ENCODE measurements around the gene GREM2. TPM values are rescaled to one million over a fixed set of nuclear protein-coding genes. Genes with fewer than 3 reads are reported as not detected.

GREM2 gene
- total RNA-seq, 1 experiment from 2014 or later = not detected

GRCh38 chr1:240602189-240602588 is 9.8 kb downstream of the GREM2 start:
- Histone ChIP-seq H3K4me3 (ENCODE audit: low read length) (no peak overlapping the region), H3K9ac (ENCODE audit: low read length) (no peak overlapping the region), H4K20me1 (ENCODE audit: insufficient read depth, low read depth, low read length) (no peaks in the 10 kb centered on the region), H3K9me3 (ENCODE audit: low read length) (no peaks in the 10 kb centered on the region), H2AFZ (ENCODE audit: low read length) (no peak overlapping the region), H3K9me2 (replicated peaks; ENCODE audit: insufficient read depth, low read length) (no peaks in the 10 kb centered on the region), H3K4me1 (ENCODE audit: low read length) (no peaks in the 10 kb centered on the region), H3K79me2 (ENCODE audit: low read length) (no peaks in the 10 kb centered on the region), H3K27ac (ENCODE audit: low read length) (no peak overlapping the region), H3K4me2 (ENCODE audit: low read depth, low read length, poor library complexity, severe bottlenecking) (no peak overlapping the region), H3K36me3 (ENCODE audit: insufficient read depth, low read length) (no peaks in the 10 kb centered on the region), H3K27me3 (ENCODE audit: low read length) (no peaks in the 10 kb centered on the region)
- no peak for DNase-seq

- Histone ChIP-seq H3K4me3 (ENCODE audit: low read length) (no peak overlapping the region), H3K36me3 (ENCODE audit: insufficient read depth, low read length) (no peaks in the 10 kb centered on the region), H3K9me2 (replicated peaks; ENCODE audit: insufficient read depth, low read length) (no peaks in the 10 kb centered on the region), H3K79me2 (ENCODE audit: low read length) (no peaks in the 10 kb centered on the region), H4K20me1 (ENCODE audit: insufficient read depth, low read depth, low read length) (no peaks in the 10 kb centered on the region), H2AFZ (ENCODE audit: low read length) (no peak overlapping the region), H3K4me2 (ENCODE audit: low read depth, low read length, poor library complexity, severe bottlenecking) (no peak overlapping the region), H3K4me1 (ENCODE audit: low read length) (no peaks in the 10 kb centered on the region), H3K9me3 (ENCODE audit: low read length) (no peaks in the 10 kb centered on the region), H3K9ac (ENCODE audit: low read length) (no peak overlapping the region), H3K27me3 (ENCODE audit: low read length) (no peaks in the 10 kb centered on the region), H3K27ac (ENCODE audit: low read length) (no peak overlapping the region)
- DNase-seq = no peak
These were observed 12.1 kb downstream of the GREM2 start for GRCh38 chr1:240599830-240600229.

GRCh38 chr1:240599299-240599698 is 12.7 kb downstream of the GREM2 start:
- H2AFZ ChIP-seq (ENCODE audit: low read length) = no peak overlapping the region
- no peaks in the 10 kb centered on the region for H3K9me3 ChIP-seq (ENCODE audit: low read length)
- no peaks in the 10 kb centered on the region for H3K9me2 ChIP-seq (replicated peaks; ENCODE audit: insufficient read depth, low read length)
- no peaks in the 10 kb centered on the region for H3K27me3 ChIP-seq (ENCODE audit: low read length)
- H3K9ac ChIP-seq (ENCODE audit: low read length) = no peak overlapping the region
- no peaks in the 10 kb centered on the region for H3K4me1 ChIP-seq (ENCODE audit: low read length)
- no peak for DNase-seq
- H3K27ac ChIP-seq (ENCODE audit: low read length) = no peak overlapping the region
- no peak overlapping the region for H3K4me3 ChIP-seq (ENCODE audit: low read length)
- no peak overlapping the region for H3K4me2 ChIP-seq (ENCODE audit: low read depth, low read length, poor library complexity, severe bottlenecking)
- H4K20me1 ChIP-seq (ENCODE audit: insufficient read depth, low read depth, low read length) = no peaks in the 10 kb centered on the region
- no peaks in the 10 kb centered on the region for H3K79me2 ChIP-seq (ENCODE audit: low read length)
- H3K36me3 ChIP-seq (ENCODE audit: insufficient read depth, low read length) = no peaks in the 10 kb centered on the region

GRCh38 chr1:240598216-240599001 is 13.5 kb downstream of the GREM2 start:
- no peaks in the 10 kb centered on the region for H3K27me3 ChIP-seq (ENCODE audit: low read length)
- H2AFZ ChIP-seq (ENCODE audit: low read length) = no peak overlapping the region
- H3K9me3 ChIP-seq (ENCODE audit: low read length) = no peaks in the 10 kb centered on the region
- no peak overlapping the region for H3K9ac ChIP-seq (ENCODE audit: low read length)
- no peak overlapping the region for H3K4me2 ChIP-seq (ENCODE audit: low read depth, low read length, poor library complexity, severe bottlenecking)
- no peak overlapping the region for H3K4me3 ChIP-seq (ENCODE audit: low read length)
- no peaks in the 10 kb centered on the region for H3K36me3 ChIP-seq (ENCODE audit: insufficient read depth, low read length)
- DNase-seq = no peak
- H3K27ac ChIP-seq (ENCODE audit: low read length) = no peak overlapping the region
- H3K79me2 ChIP-seq (ENCODE audit: low read length) = no peaks in the 10 kb centered on the region
- no peaks in the 10 kb centered on the region for H3K9me2 ChIP-seq (replicated peaks; ENCODE audit: insufficient read depth, low read length)
- H3K4me1 ChIP-seq (ENCODE audit: low read length) = no peaks in the 10 kb centered on the region
- no peaks in the 10 kb centered on the region for H4K20me1 ChIP-seq (ENCODE audit: insufficient read depth, low read depth, low read length)

GRCh38 chr1:240597153-240597745 is 14.7 kb downstream of the GREM2 start:
- H3K4me3 ChIP-seq (ENCODE audit: low read length) = no peak overlapping the region
- no peak overlapping the region for H3K9ac ChIP-seq (ENCODE audit: low read length)

GRCh38 chr1:240595476-240595875 is 16.5 kb downstream of the GREM2 start:
- Histone ChIP-seq H3K9me3 (ENCODE audit: low read length) (no peaks in the 10 kb centered on the region), H3K4me2 (ENCODE audit: low read depth, low read length, poor library complexity, severe bottlenecking) (no peak overlapping the region), H3K9me2 (replicated peaks; ENCODE audit: insufficient read depth, low read length) (no peaks in the 10 kb centered on the region), H4K20me1 (ENCODE audit: insufficient read depth, low read depth, low read length) (no peaks in the 10 kb centered on the region), H2AFZ (ENCODE audit: low read length) (no peak overlapping the region), H3K27me3 (ENCODE audit: low read length) (no peaks in the 10 kb centered on the region), H3K4me3 (ENCODE audit: low read length) (no peak overlapping the region), H3K9ac (ENCODE audit: low read length) (no peak overlapping the region), H3K36me3 (ENCODE audit: insufficient read depth, low read length) (no peaks in the 10 kb centered on the region), H3K4me1 (ENCODE audit: low read length) (no peaks in the 10 kb centered on the region), H3K79me2 (ENCODE audit: low read length) (no peaks in the 10 kb centered on the region), H3K27ac (ENCODE audit: low read length) (no peak overlapping the region)
- no peak for DNase-seq

More at GRCh38 chr1:240597153-240597745, 14.7 kb downstream of the GREM2 start:
- no peaks in the 10 kb centered on the region for H4K20me1 ChIP-seq (ENCODE audit: insufficient read depth, low read depth, low read length)
- H3K27ac ChIP-seq (ENCODE audit: low read length) = no peak overlapping the region
- H3K27me3 ChIP-seq (ENCODE audit: low read length) = no peaks in the 10 kb centered on the region
- DNase-seq = no peak
- no peaks in the 10 kb centered on the region for H3K36me3 ChIP-seq (ENCODE audit: insufficient read depth, low read length)
- H3K4me2 ChIP-seq (ENCODE audit: low read depth, low read length, poor library complexity, severe bottlenecking) = no peak overlapping the region
- no peaks in the 10 kb centered on the region for H3K9me2 ChIP-seq (replicated peaks; ENCODE audit: insufficient read depth, low read length)
- H3K9me3 ChIP-seq (ENCODE audit: low read length) = no peaks in the 10 kb centered on the region
- H2AFZ ChIP-seq (ENCODE audit: low read length) = no peak overlapping the region
- H3K4me1 ChIP-seq (ENCODE audit: low read length) = no peaks in the 10 kb centered on the region
- no peaks in the 10 kb centered on the region for H3K79me2 ChIP-seq (ENCODE audit: low read length)

GRCh38 chr1:240591564-240591963 is 20.4 kb downstream of the GREM2 start:
- H3K4me2 ChIP-seq (ENCODE audit: low read depth, low read length, poor library complexity, severe bottlenecking) = no peak overlapping the region
- no peaks in the 10 kb centered on the region for H3K27me3 ChIP-seq (ENCODE audit: low read length)
- H3K27ac ChIP-seq (ENCODE audit: low read length) = no peak overlapping the region
- DNase-seq = no peak
- H3K9me2 ChIP-seq (replicated peaks; ENCODE audit: insufficient read depth, low read length) = no peaks in the 10 kb centered on the region
- H3K36me3 ChIP-seq (ENCODE audit: insufficient read depth, low read length) = no peaks in the 10 kb centered on the region
- no peaks in the 10 kb centered on the region for H3K4me1 ChIP-seq (ENCODE audit: low read length)
- no peak overlapping the region for H2AFZ ChIP-seq (ENCODE audit: low read length)
- H3K9ac ChIP-seq (ENCODE audit: low read length) = no peak overlapping the region
- no peak overlapping the region for H3K4me3 ChIP-seq (ENCODE audit: low read length)
- H3K79me2 ChIP-seq (ENCODE audit: low read length) = no peaks in the 10 kb centered on the region
- H4K20me1 ChIP-seq (ENCODE audit: insufficient read depth, low read depth, low read length) = no peaks in the 10 kb centered on the region
- no peaks in the 10 kb centered on the region for H3K9me3 ChIP-seq (ENCODE audit: low read length)

GRCh38 chr1:240591078-240591477 is 20.9 kb downstream of the GREM2 start:
- Histone ChIP-seq H3K4me1 (ENCODE audit: low read length) (no peaks in the 10 kb centered on the region), H2AFZ (ENCODE audit: low read length) (no peak overlapping the region), H3K4me2 (ENCODE audit: low read depth, low read length, poor library complexity, severe bottlenecking) (no peak overlapping the region), H3K79me2 (ENCODE audit: low read length) (no peaks in the 10 kb centered on the region), H3K9me2 (replicated peaks; ENCODE audit: insufficient read depth, low read length) (no peaks in the 10 kb centered on the region), H3K9me3 (ENCODE audit: low read length) (no peaks in the 10 kb centered on the region), H3K9ac (ENCODE audit: low read length) (no peak overlapping the region), H3K27me3 (ENCODE audit: low read length) (no peaks in the 10 kb centered on the region), H3K27ac (ENCODE audit: low read length) (no peak overlapping the region), H3K4me3 (ENCODE audit: low read length) (no peak overlapping the region), H4K20me1 (ENCODE audit: insufficient read depth, low read depth, low read length) (no peaks in the 10 kb centered on the region), H3K36me3 (ENCODE audit: insufficient read depth, low read length) (no peaks in the 10 kb centered on the region)
- DNase-seq = no peak
